ENCODE results near the gene PKIG. TPM values are rescaled to one million over a fixed set of nuclear protein-coding genes. Genes with fewer than 3 reads are reported as not detected.
"Not testable (repeated sequence)": the region's sequence is repeated elsewhere in the genome, so short reads cannot be mapped to it uniquely, and the experiment has no call there.

The PKIG gene
- total RNA-seq, 2 experiments from 2014 or later, result 4.5 to 4.6 TPM

DNA sequence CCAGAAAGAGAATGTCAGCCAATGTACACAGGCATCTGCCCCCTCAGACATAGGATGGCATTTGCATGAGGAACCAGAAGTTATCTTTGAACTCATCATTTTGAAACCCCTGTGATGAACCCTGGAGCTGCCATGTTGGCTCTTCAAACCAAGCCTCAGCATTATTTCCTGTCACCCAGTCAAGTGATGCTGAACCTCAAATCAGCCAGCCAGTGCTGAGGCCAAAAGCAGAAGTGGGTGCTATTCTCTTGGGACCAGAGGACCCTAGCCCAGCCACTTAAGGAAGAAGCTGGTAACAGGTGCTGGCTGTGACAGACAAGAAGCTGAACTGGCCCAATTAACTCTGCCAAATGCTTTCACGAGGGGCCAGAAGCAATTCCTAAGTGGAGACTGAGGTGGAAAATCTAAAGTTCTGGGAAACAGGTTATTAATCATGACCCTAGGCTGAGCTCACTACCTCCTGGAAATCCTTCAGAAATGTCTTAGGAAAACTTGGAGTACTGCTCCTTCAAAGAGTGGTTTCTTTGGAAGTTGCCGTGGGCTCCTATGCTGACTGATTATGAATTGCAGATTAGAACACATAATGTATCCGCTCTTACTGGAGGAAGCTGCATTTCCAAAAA lies 4.0 kb downstream of the PKIG start:
- CTCF ChIA-PET, result interaction anchor here (0.5 to 1.9 kb wide), 5 partner anchors 12 to 197 kb away, joined by 3 to 7 read pairs (median 3); no protein-coding TSS in a partner anchor
- DNase-seq (peak; percentile 18), ATAC-seq (peak; percentile 94)
- Mint-ChIP-seq H3K36me3 (ENCODE audit: low read depth) (no peaks in the 10 kb centered on the region), H3K4me1 (no peaks in the 10 kb centered on the region), H3K27me3 (no peaks in the 10 kb centered on the region), H3K9me3 (ENCODE audit: low read depth) (no peaks in the 10 kb centered on the region), H3K4me3 (no peak overlapping the region), H3K27ac (no peak overlapping the region)
- POLR2A ChIA-PET, result no interaction called here
- intact Hi-C loops (cut with DNase I, micrococcal nuclease), result no loop called here

DNA sequence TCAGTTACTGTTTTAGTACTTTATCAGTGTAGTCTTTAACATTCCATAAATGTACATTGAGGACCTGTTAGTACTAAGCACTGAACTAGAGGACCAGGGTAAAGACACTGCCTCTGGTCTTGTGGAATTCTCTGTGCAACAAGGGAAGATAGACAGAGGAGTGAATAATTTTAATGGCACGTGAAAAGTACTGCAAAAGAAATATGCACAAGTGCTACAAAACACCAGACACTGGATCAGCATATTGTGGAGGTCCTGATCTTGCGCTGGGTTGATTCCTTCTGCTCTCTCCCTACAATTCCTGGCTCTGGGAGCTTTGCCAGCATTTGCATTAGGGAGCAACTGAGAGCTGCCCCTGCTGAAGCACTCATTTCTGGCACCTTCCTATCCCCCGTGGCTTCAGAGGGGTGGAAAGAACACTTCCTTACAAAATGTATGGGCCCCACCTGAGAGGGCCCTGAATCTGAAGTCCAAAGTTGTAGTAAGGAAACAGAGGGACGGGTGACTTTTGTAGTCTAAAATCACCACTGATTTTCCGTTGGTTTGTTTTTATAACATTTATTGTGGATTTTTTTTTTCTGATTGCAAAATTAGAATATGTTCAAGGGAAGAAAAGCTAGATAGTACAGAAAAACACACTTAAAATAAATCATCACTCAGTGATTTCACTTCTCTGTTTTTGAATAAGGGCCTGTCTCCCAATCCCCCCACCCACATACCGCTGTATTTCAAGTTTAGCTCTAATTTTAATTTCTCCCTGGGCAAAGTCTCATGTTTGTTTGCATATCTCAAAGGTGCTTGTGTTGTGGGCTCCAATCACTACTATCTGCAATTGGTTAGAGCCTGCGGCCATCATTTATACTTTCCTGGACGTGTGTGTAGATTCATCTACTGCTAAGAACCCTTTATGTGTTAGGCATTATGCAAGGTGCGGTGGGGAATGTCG lies 4.9 kb downstream of the PKIG start:
- Mint-ChIP-seq H3K27me3 (no peaks in the 10 kb centered on the region), H3K9me3 (ENCODE audit: low read depth) (no peaks in the 10 kb centered on the region), H3K36me3 (ENCODE audit: low read depth) (no peaks in the 10 kb centered on the region), H3K4me1 (no peaks in the 10 kb centered on the region), H3K27ac (no peak overlapping the region), H3K4me3 (no peak overlapping the region)
- DNase-seq, result no peak
- ATAC-seq, result no peak
- intact Hi-C loops (cut with DNase I, micrococcal nuclease), result no loop called here
- ChIA-PET CTCF (interaction anchor here (0.6 to 1.9 kb wide), 5 partner anchors 9 to 203 kb away, joined by 3 to 7 read pairs (median 4); no protein-coding TSS in a partner anchor), POLR2A (no interaction called here)

DNA sequence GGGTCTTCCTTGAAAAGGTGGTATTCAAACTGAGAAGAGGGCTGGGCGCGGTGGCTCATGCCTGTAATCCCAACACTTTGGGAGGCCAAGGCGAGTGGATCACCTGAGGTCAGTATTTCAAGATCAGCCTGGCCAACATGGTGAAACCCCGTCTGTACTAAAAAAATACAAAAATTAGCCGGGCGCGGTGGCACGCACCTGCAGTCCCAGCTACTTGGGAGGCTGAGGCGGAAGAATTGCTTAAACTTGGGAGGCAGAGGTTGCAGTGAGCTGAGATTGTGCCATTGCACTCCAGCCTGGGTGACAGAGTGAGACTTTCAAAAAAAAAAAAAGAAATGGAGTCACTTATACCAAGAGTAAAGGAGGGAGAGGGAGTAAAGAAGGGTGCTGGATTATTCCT lies 5.9 kb downstream of the PKIG start:
- H3K4me3 Mint-ChIP-seq; ATAC-seq; H3K27me3 Mint-ChIP-seq; DNase-seq; H3K4me1 Mint-ChIP-seq; H3K27ac Mint-ChIP-seq; intact Hi-C loops (cut with DNase I, micrococcal nuclease); H3K9me3 Mint-ChIP-seq (ENCODE audit: low read depth); POLR2A ChIA-PET; H3K36me3 Mint-ChIP-seq (ENCODE audit: low read depth): not testable (repeated sequence)
- CTCF ChIA-PET, result interaction anchor here (1.2 kb wide), 1 partner anchor 204 kb away, joined by 4 read pairs; no protein-coding TSS in a partner anchor

DNA sequence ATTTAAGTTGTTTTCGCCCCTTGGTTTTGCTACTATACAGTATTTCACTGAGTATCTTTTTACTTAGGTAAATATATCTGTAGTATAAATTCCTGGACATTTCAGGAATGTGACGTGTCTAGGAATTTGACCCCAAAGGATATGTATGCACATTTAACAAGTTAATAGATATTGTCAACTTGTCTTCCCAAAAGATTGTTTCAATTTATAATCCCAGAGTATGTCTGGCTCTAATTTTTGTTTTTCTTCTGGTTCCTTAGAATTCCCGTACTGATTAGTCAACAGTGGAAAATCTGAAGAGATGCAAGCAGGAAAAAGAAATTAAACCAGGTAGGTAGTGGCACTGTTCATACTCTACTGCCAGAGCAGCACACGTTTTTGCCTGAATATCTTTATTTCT lies 7.2 kb downstream of the PKIG start:
- no peaks in the 10 kb centered on the region for H3K4me1 Mint-ChIP-seq
- H3K9me3 Mint-ChIP-seq (ENCODE audit: low read depth), result no peaks in the 10 kb centered on the region
- no peaks in the 10 kb centered on the region for H3K36me3 Mint-ChIP-seq (ENCODE audit: low read depth)
- DNase-seq (no peak), ATAC-seq (no peak)
- no peak overlapping the region for H3K27ac Mint-ChIP-seq
- H3K27me3 Mint-ChIP-seq, result no peaks in the 10 kb centered on the region
- intact Hi-C loops (cut with DNase I, micrococcal nuclease), result no loop called here
- H3K4me3 Mint-ChIP-seq, result no peak overlapping the region
- ChIA-PET CTCF (no interaction called here), POLR2A (no interaction called here)

DNA sequence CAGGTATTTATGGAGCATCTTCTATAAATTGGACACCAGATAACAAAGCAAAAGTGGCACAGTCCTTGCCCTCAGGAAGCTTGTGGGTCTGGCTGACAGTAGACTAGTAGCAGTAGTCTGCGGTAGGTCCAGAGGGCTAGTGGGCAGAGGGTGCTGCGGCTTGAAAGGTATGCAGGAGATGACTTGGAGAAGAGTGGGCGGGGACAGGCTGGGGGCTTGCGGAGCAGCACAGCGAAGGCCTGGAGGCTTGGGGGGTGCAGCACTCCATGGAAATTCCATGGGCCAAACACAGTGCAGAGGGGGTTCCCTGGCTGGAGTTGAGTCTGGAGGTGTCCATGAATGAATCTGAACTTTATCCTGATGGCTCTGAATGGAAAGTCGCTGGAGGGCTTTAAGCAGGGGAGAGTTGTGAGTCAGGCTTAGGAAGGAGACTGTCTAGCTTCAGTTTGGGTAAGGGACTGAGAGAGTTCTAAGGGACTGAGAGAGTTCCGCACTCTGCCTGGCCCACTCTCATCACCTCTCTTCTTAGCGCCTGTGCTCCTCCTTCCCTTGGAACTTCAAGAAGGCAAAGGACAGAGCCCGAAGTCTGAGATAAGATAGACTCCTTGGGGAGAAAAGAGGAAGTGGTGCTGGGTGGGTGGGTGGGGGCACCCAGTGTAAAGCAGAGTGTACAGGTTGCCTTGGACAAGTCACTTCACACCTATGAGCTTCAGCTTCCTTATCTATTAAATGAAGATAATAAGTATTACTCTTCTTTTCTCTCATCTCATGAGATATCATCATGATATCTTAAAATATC lies 8.8 kb downstream of the PKIG start:
- no peaks in the 10 kb centered on the region for H3K4me1 Mint-ChIP-seq

DNA sequence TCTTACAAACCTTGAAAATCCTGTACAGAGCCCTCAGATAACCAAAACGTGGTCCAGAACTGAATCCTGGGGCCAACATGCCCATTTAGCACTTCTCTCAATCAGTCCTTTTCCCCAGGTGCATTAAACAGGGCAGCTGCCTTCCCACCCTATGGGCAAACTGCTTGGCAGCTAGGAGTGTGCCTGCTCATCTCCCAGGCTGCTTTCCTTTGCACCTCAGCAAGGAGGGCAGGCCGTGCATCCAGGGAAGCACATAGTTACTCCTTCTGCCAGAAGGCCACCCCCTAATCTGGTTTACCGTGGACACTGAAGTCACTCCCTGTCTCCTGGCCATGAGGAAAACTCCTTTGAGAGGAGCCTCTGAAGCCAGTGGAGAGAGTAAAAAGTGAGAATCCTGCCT lies 10.0 kb downstream of the PKIG start:
- DNase-seq, result no peak
- POLR2A ChIA-PET, result no interaction called here
- Mint-ChIP-seq H3K36me3 (ENCODE audit: low read depth) (no peaks in the 10 kb centered on the region), H3K4me1 (no peaks in the 10 kb centered on the region), H3K27ac (no peak overlapping the region), H3K27me3 (no peaks in the 10 kb centered on the region), H3K4me3 (no peak overlapping the region), H3K9me3 (ENCODE audit: low read depth) (no peaks in the 10 kb centered on the region)
- intact Hi-C loops (cut with DNase I, micrococcal nuclease), result no loop called here
- CTCF ChIA-PET, result no interaction called here
- no peak for ATAC-seq

More for the DNA sequence above, 8.8 kb downstream of the PKIG start:
- ChIA-PET POLR2A (no interaction called here), CTCF (no interaction called here)
- Mint-ChIP-seq H3K4me3 (no peak overlapping the region), H3K36me3 (ENCODE audit: low read depth) (no peaks in the 10 kb centered on the region), H3K9me3 (ENCODE audit: low read depth) (no peaks in the 10 kb centered on the region), H3K27ac (no peak overlapping the region), H3K27me3 (no peaks in the 10 kb centered on the region)
- intact Hi-C loops (cut with DNase I, micrococcal nuclease), result no loop called here
- ATAC-seq, result no peak
- no peak for DNase-seq

DNA sequence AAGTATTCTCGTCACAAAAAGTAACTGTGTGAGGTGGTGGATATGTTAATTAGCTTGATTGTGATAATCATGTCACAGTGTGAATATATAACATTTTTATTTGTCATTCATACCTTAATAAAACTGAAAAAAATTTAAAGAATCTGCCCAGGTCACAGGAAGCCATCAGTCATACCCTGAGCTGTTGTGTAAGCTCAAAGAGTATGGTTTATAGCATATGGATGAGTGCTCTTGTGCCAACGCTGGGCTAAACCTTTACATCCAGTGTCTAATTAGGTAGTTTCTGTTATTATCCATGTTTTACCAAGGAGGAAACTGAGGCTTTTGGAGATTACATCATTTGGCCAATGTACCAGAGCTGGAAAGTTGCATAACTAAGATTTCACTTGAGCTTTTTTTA lies 11.4 kb downstream of the PKIG start:
- DNase-seq (no peak), ATAC-seq (no peak)
- H3K36me3 Mint-ChIP-seq (ENCODE audit: low read depth), result no peaks in the 10 kb centered on the region
- H3K9me3 Mint-ChIP-seq (ENCODE audit: low read depth), result no peaks in the 10 kb centered on the region
- peaks cover 7% of the 10 kb centered on the region for H3K4me1 Mint-ChIP-seq
- POLR2A ChIA-PET, result no interaction called here
- H3K27ac Mint-ChIP-seq, result no peak overlapping the region
- no peaks in the 10 kb centered on the region for H3K27me3 Mint-ChIP-seq
- intact Hi-C loops (cut with DNase I, micrococcal nuclease), result no loop called here
- CTCF ChIA-PET, result interaction anchor here (0.5 to 1.7 kb wide), 2 partner anchors 16 to 192 kb away, joined by 3 to 7 read pairs; no protein-coding TSS in a partner anchor
- H3K4me3 Mint-ChIP-seq, result no peak overlapping the region

DNA sequence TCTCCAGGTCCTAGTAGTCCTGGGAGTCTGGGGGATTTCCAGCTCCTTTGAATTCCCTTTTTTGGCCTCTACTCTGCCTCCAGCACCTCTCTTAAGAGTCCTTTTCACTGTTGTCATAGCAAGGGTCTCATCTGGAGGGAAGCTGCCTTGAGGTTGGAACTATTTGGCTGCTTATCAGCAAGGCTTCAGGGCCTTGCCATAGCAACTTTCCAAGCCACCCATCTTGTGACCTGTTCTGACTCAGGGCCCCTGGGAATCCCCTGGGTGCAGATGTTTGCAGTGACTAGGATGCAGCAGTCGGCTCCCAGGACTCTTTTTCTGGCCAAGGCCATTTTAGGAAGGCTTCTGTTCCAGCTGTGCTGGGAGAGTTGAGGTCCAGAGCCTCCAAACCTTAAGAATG lies 12.4 kb downstream of the PKIG start:
- Mint-ChIP-seq H3K4me1 (peaks cover 8% of the 10 kb centered on the region), H3K27me3 (no peaks in the 10 kb centered on the region), H3K27ac (no peak overlapping the region), H3K9me3 (ENCODE audit: low read depth) (no peaks in the 10 kb centered on the region), H3K36me3 (ENCODE audit: low read depth) (no peaks in the 10 kb centered on the region), H3K4me3 (no peak overlapping the region)
- ATAC-seq (peak; percentile 72), DNase-seq (peak; percentile 49)
- intact Hi-C loops (cut with DNase I, micrococcal nuclease), result no loop called here
- ChIA-PET CTCF (interaction anchor here (1.4 to 1.7 kb wide), 3 partner anchors 9 to 18 kb away, joined by 3 to 7 read pairs (median 3); no protein-coding TSS in a partner anchor), POLR2A (interaction anchor here (0.6 kb wide), 1 partner anchor 139 kb away, joined by 5 read pairs; no protein-coding TSS in a partner anchor)

DNA sequence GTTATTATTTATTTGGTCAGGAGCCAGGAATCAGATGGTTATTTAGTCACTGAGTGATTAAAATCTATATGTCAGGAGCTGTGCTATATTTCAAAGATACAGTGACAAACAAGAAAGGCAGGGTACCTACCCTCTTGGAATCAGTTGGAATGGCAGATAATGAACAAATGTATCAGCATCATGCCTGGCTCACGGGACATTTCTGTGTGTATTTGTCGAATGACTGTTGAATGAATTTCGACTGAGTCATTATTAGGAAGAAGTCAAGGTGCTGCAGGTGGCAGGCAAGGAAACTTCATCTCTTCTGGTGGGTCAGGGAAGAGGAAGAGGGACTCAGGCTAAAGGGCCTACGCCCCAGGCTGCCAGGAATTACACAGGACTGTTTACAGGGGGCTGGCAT lies 13.6 kb downstream of the PKIG start:
- Mint-ChIP-seq H3K4me3 (no peak overlapping the region), H3K9me3 (ENCODE audit: low read depth) (no peaks in the 10 kb centered on the region), H3K36me3 (ENCODE audit: low read depth) (no peaks in the 10 kb centered on the region), H3K27me3 (no peaks in the 10 kb centered on the region), H3K27ac (no peak overlapping the region), H3K4me1 (peaks cover 11% of the 10 kb centered on the region)
- ATAC-seq (no peak), DNase-seq (no peak)
- ChIA-PET CTCF (interaction anchor here (0.6 to 1.2 kb wide), 2 partner anchors 8 to 95 kb away, joined by 3 to 4 read pairs; no protein-coding TSS in a partner anchor), POLR2A (no interaction called here)
- intact Hi-C loops (cut with DNase I, micrococcal nuclease), result no loop called here

DNA sequence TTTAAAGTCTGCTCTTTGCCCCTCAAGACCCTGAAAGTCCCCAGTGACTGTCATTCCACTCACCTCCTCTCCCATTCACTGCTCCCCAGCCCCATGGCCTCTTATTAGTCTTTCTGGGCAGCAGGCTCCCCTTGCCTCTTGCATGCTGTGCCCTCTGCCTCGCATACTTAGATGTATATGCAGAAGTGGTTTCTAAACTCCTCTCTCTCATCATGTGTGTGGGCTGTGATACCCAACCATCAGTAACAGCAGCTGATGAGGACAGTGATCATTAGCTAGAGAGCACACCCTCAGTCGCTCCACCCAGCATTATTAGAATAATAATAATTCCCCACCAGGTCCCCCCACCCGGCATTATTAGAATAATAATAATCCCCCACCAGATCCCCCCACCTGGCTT lies 14.5 kb downstream of the PKIG start:
- intact Hi-C loops (cut with DNase I, micrococcal nuclease), result no loop called here
- H3K27ac Mint-ChIP-seq, result no peak overlapping the region
- no peak for DNase-seq
- H3K36me3 Mint-ChIP-seq (ENCODE audit: low read depth), result no peaks in the 10 kb centered on the region
- CTCF ChIA-PET, result interaction anchor here (1.0 to 4.1 kb wide), 4 partner anchors 9 to 213 kb away, joined by 3 to 32 read pairs (median 4); no protein-coding TSS in a partner anchor
- H3K4me3 Mint-ChIP-seq, result no peak overlapping the region
- H3K4me1 Mint-ChIP-seq, result peaks cover 16% of the 10 kb centered on the region
- POLR2A ChIA-PET, result no interaction called here
- no peaks in the 10 kb centered on the region for H3K9me3 Mint-ChIP-seq (ENCODE audit: low read depth)
- no peak for ATAC-seq
- H3K27me3 Mint-ChIP-seq, result no peaks in the 10 kb centered on the region

DNA sequence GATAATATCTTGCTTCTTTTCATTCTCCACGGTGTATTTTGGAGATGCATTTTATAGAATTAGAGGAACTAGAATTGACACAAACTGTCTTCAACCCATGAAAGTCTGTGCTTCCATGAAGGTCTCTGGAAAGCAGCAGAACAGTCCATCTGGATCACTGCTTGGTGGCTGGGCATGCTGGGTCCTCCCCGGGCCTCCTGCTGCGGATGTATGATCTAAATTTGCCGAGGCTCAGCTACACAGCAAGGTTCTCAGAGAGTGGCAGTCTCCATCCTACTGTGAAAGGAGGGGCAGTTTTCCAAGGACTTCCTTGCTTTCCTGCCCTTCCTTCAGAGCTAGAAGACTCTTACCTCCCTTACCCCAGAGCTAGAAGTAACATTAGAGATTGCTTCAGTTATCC lies 15.1 kb downstream of the PKIG start:
- peaks cover 17% of the 10 kb centered on the region for H3K4me1 Mint-ChIP-seq
- CTCF ChIA-PET, result interaction anchor here (1.0 to 4.1 kb wide), 5 partner anchors 12 to 213 kb away, joined by 3 to 32 read pairs (median 3); no protein-coding TSS in a partner anchor
- peak overlapping the region; percentile 76 for H3K27ac Mint-ChIP-seq

More for the DNA sequence above, 15.1 kb downstream of the PKIG start:
- intact Hi-C loops (cut with DNase I, micrococcal nuclease), result no loop called here
- no peak overlapping the region for H3K4me3 Mint-ChIP-seq
- no peak for DNase-seq
- H3K36me3 Mint-ChIP-seq (ENCODE audit: low read depth), result no peaks in the 10 kb centered on the region
- H3K9me3 Mint-ChIP-seq (ENCODE audit: low read depth), result no peaks in the 10 kb centered on the region
- H3K27me3 Mint-ChIP-seq, result no peaks in the 10 kb centered on the region
- ATAC-seq, result no peak
- POLR2A ChIA-PET, result no interaction called here
